ENCODE measurements around the gene SHANK2. TPM values are rescaled to one million over a fixed set of nuclear protein-coding genes. Genes with fewer than 3 reads are reported as not detected.

SHANK2 gene
- total RNA-seq, 2 experiments from 2014 or later, result not detected

- BruUV-seq (replicated peaks), result no TSS peak
- TF ChIP-seq EZH2phosphoT487 (IDR thresholded peaks at IDR 0.05; ENCODE audit: borderline replicate concordance, low read depth, low read length) (no peak), CTCF (conservative IDR thresholded peaks at IDR 0.05; ENCODE audit: low read length) (no peak)
Observed at GRCh38 chr11:71209656-71210055, 42.7 kb downstream of the SHANK2 start.

GRCh38 chr11:71209181-71209580 lies 43.2 kb downstream of the SHANK2 start:
- POLR2A ChIA-PET, result interaction anchor here (0.5 kb wide), 1 partner anchor 40 kb away, joined by 4 read pairs; no protein-coding TSS in a partner anchor
- CTCF ChIA-PET (ENCODE audit: unreplicated experiment), result no interaction called here
- no peak for DNase-seq (ENCODE audit: low spot score)
- peaks cover 4% of the 10 kb centered on the region; the same call in 1 of the 2 replicates for H3K9me3 ChIP-seq (ENCODE audit: low read length)
- no peak overlapping the region for H3K27ac ChIP-seq (ENCODE audit: low read depth, low read length, poor library complexity, severe bottlenecking)
- no peaks in the 10 kb centered on the region for H3K9me2 ChIP-seq (ENCODE audit: insufficient read depth, low read length)
- BruUV-seq (replicated peaks), result no TSS peak
- no peaks in the 10 kb centered on the region for H3K36me3 ChIP-seq (ENCODE audit: insufficient read depth, low read length)
- H3K4me3 ChIP-seq (ENCODE audit: low read depth, low read length, poor library complexity, severe bottlenecking), result no peak overlapping the region
- no peak for TF ChIP-seq CTCF (conservative IDR thresholded peaks at IDR 0.05; ENCODE audit: low read length)
- no peak for TF ChIP-seq EZH2phosphoT487 (IDR thresholded peaks at IDR 0.05; ENCODE audit: borderline replicate concordance, low read depth, low read length)
- peaks cover 8% of the 10 kb centered on the region for H3K4me1 ChIP-seq (ENCODE audit: insufficient read depth, low read length, poor library complexity, severe bottlenecking)
- H4K20me1 ChIP-seq (ENCODE audit: insufficient read depth, low read length), result no peaks in the 10 kb centered on the region
- no peak overlapping the region for H2AFZ ChIP-seq (ENCODE audit: low read length)
- H3K4me2 ChIP-seq (ENCODE audit: low read length), result no peak overlapping the region
- intact Hi-C loops (cut with micrococcal nuclease; ENCODE audit: unreplicated experiment), result no loop called here
- H3K79me2 ChIP-seq (ENCODE audit: insufficient read depth, low read depth, low read length), result no peaks in the 10 kb centered on the region

More at GRCh38 chr11:71209656-71210055, 42.7 kb downstream of the SHANK2 start:
- intact Hi-C loops (cut with micrococcal nuclease; ENCODE audit: unreplicated experiment), result no loop called here
- CTCF ChIA-PET (ENCODE audit: unreplicated experiment), result no interaction called here
- Histone ChIP-seq H3K9me2 (ENCODE audit: insufficient read depth, low read length) (no peaks in the 10 kb centered on the region), H2AFZ (ENCODE audit: low read length) (no peak overlapping the region), H3K4me2 (ENCODE audit: low read length) (no peak overlapping the region), H3K9me3 (ENCODE audit: low read length) (peaks cover 4% of the 10 kb centered on the region; the same call in 1 of the 2 replicates), H3K4me1 (ENCODE audit: insufficient read depth, low read length, poor library complexity, severe bottlenecking) (peaks cover 3% of the 10 kb centered on the region), H3K4me3 (ENCODE audit: low read depth, low read length, poor library complexity, severe bottlenecking) (no peak overlapping the region), H3K79me2 (ENCODE audit: insufficient read depth, low read depth, low read length) (no peaks in the 10 kb centered on the region), H4K20me1 (ENCODE audit: insufficient read depth, low read length) (no peaks in the 10 kb centered on the region), H3K27ac (ENCODE audit: low read depth, low read length, poor library complexity, severe bottlenecking) (no peak overlapping the region), H3K36me3 (ENCODE audit: insufficient read depth, low read length) (no peaks in the 10 kb centered on the region)
- no peak for DNase-seq (ENCODE audit: low spot score)
- POLR2A ChIA-PET, result interaction anchor here (0.5 kb wide), 1 partner anchor 210 kb away, joined by 3 read pairs; no protein-coding TSS in a partner anchor

GRCh38 chr11:71208011-71208774 lies 44.2 kb downstream of the SHANK2 start:
- no peak for TF ChIP-seq EZH2phosphoT487 (IDR thresholded peaks at IDR 0.05; ENCODE audit: borderline replicate concordance, low read depth, low read length)
- no peak for TF ChIP-seq CTCF (conservative IDR thresholded peaks at IDR 0.05; ENCODE audit: low read length)
- Histone ChIP-seq H3K36me3 (ENCODE audit: insufficient read depth, low read length) (no peaks in the 10 kb centered on the region), H4K20me1 (ENCODE audit: insufficient read depth, low read length) (no peaks in the 10 kb centered on the region), H3K4me2 (ENCODE audit: low read length) (no peak overlapping the region), H3K9me3 (ENCODE audit: low read length) (peaks cover 4% of the 10 kb centered on the region; the same call in 1 of the 2 replicates), H3K4me1 (ENCODE audit: insufficient read depth, low read length, poor library complexity, severe bottlenecking) (peaks cover 16% of the 10 kb centered on the region), H3K9me2 (ENCODE audit: insufficient read depth, low read length) (no peaks in the 10 kb centered on the region), H2AFZ (ENCODE audit: low read length) (no peak overlapping the region), H3K79me2 (ENCODE audit: insufficient read depth, low read depth, low read length) (no peaks in the 10 kb centered on the region), H3K4me3 (ENCODE audit: low read depth, low read length, poor library complexity, severe bottlenecking) (no peak overlapping the region), H3K27ac (ENCODE audit: low read depth, low read length, poor library complexity, severe bottlenecking) (no peak overlapping the region)
- ChIA-PET POLR2A (no interaction called here), CTCF (ENCODE audit: unreplicated experiment) (no interaction called here)
- BruUV-seq (replicated peaks), result no TSS peak
- DNase-seq (ENCODE audit: low spot score), result no peak
- intact Hi-C loops (cut with micrococcal nuclease; ENCODE audit: unreplicated experiment), result no loop called here

All from OCI-LY7 (cell line).